SK-N-MC (cell line): ENCODE data around the gene MIPEP.

Experiments
- EZH2 ChIP-seq: fragments of 200-600 bp; sonication (generic); IDR thresholded peaks from one replicate; pipeline ENCODE4 v1.6.1; 2017; ENCODE audit warnings: antibody characterized with exemption
- POLR2AphosphoS5 ChIP-seq: IDR thresholded peaks from 2 replicates; pipeline ENCODE4 v1.6.1; 2012; ENCODE audit warnings: mild to moderate bottlenecking, low read depth, low read length, borderline replicate concordance

- TF ChIP-seq POLR2AphosphoS5 (no peak), EZH2 (no peak)
Observed at GRCh38 chr13:23905766-23906165, 16.6 kb upstream of the MIPEP start.
